IPS DF 6.9 (cell line): ENCODE data around the gene FOXL3.
"Not testable (repeated sequence)": the region's sequence is repeated elsewhere in the genome, so short reads cannot be mapped to it uniquely, and the experiment has no call there.

ENCODE experiments used
- DNase-seq: peaks from one replicate; pipeline ENCODE4 v3.0.0-alpha.2; 2013; ENCODE audit warnings: low read depth, low spot score
- H3K27ac ChIP-seq: one replicate; pipeline ENCODE4 v1.5.1; 2013; ENCODE audit warnings: low read length, control low read depth
- H3K27me3 ChIP-seq: 2 replicates; pipeline ENCODE4 v1.6.1; 2013; ENCODE audit warnings: mild to moderate bottlenecking, low read length; ENCODE audit not compliant: control insufficient read depth, insufficient read depth
- H3K36me3 ChIP-seq: 2 replicates; pipeline ENCODE4 v1.6.1; 2013; ENCODE audit warnings: low read length; ENCODE audit not compliant: control insufficient read depth, insufficient read depth
- H3K4me1 ChIP-seq: 2 replicates; pipeline ENCODE4 v1.6.1; 2013; ENCODE audit warnings: low read length; ENCODE audit not compliant: control insufficient read depth, insufficient read depth
- H3K4me3 ChIP-seq: 2 replicates; pipeline ENCODE4 v1.5.1; 2013; ENCODE audit warnings: mild to moderate bottlenecking, low read length
- H3K9me3 ChIP-seq: 2 replicates; pipeline ENCODE4 v1.6.1; 2013; ENCODE audit warnings: low read length, inconsistent platforms; ENCODE audit not compliant: control insufficient read depth, insufficient read depth
- WGBS: extraction: QIAGEN DNeasy Blood & Tissue Kit; methylation state at CpG from one replicate; pipeline ENCODE4 v1.1.7; 2013; ENCODE audit warnings: mixed read lengths, missing lambda C conversion rate; ENCODE audit not compliant: insufficient read length, insufficient coverage; 5-methylcytosine and 5-hydroxymethylcytosine counted together

Gene FOXL3

GRCh38 chr7:290554-291372 lies 793 bp downstream of the FOXL3 start:
- Histone ChIP-seq H3K4me1 (peaks cover 4% of the 10 kb centered on the region), H3K36me3 (no peaks in the 10 kb centered on the region; the same call in 1 of the 2 replicates), H3K27ac (no peak overlapping the region), H3K27me3 (peaks cover 40% of the 10 kb centered on the region), H3K9me3 (no peaks in the 10 kb centered on the region), H3K4me3 (peak overlapping the region; percentile 18)
- no CpG with 5 or more reads among the region's 102 CpGs for WGBS
- DNase-seq, result no peak

GRCh38 chr7:291373-292092 lies 1.6 kb downstream of the FOXL3 start:
- Histone ChIP-seq H3K27me3 (peaks cover 40% of the 10 kb centered on the region), H3K27ac (no peak overlapping the region), H3K36me3 (no peaks in the 10 kb centered on the region; the same call in 1 of the 2 replicates), H3K9me3 (no peaks in the 10 kb centered on the region), H3K4me1 (peaks cover 4% of the 10 kb centered on the region), H3K4me3 (no peak overlapping the region)
- DNase-seq, result no peak
- no CpG with 5 or more reads among the region's 21 CpGs for WGBS

GRCh38 chr7:292226-292625 lies 2.3 kb downstream of the FOXL3 start:
- Histone ChIP-seq H3K27ac (no peak overlapping the region), H3K4me1 (peaks cover 4% of the 10 kb centered on the region), H3K27me3 (peaks cover 40% of the 10 kb centered on the region), H3K9me3 (no peaks in the 10 kb centered on the region), H3K36me3 (no peaks in the 10 kb centered on the region; the same call in 1 of the 2 replicates), H3K4me3 (no peak overlapping the region)
- no CpG with 5 or more reads among the region's 7 CpGs for WGBS
- DNase-seq, result no peak

GRCh38 chr7:292826-293225 lies 2.9 kb downstream of the FOXL3 start:
- Histone ChIP-seq H3K27ac (no peak overlapping the region), H3K4me3 (no peak overlapping the region), H3K4me1 (peaks cover 4% of the 10 kb centered on the region), H3K36me3 (no peaks in the 10 kb centered on the region; the same call in 1 of the 2 replicates), H3K9me3 (no peaks in the 10 kb centered on the region), H3K27me3 (peaks cover 40% of the 10 kb centered on the region)
- DNase-seq, result no peak
- no CpG with 5 or more reads among the region's 15 CpGs for WGBS

GRCh38 chr7:293681-294439 lies 3.9 kb downstream of the FOXL3 start:
- peaks cover 32% of the 10 kb centered on the region for H3K27me3 ChIP-seq
- no peak overlapping the region for H3K27ac ChIP-seq
- peaks cover 4% of the 10 kb centered on the region for H3K4me1 ChIP-seq
- DNase-seq, result no peak
- H3K4me3 ChIP-seq, result no peak overlapping the region
- WGBS, result no CpG with 5 or more reads among the region's 23 CpGs
- no peaks in the 10 kb centered on the region; the same call in 1 of the 2 replicates for H3K36me3 ChIP-seq
- no peaks in the 10 kb centered on the region for H3K9me3 ChIP-seq

- peaks cover 24% of the 10 kb centered on the region for H3K27me3 ChIP-seq
- no peaks in the 10 kb centered on the region; the same call in 1 of the 2 replicates for H3K36me3 ChIP-seq
- DNase-seq, result no peak
- H3K9me3 ChIP-seq, result no peaks in the 10 kb centered on the region
- no peak overlapping the region for H3K27ac ChIP-seq
- no CpG with 5 or more reads among the region's 25 CpGs for WGBS
- peaks cover 4% of the 10 kb centered on the region for H3K4me1 ChIP-seq
- no peak overlapping the region for H3K4me3 ChIP-seq
Observed at GRCh38 chr7:294440-295154, 4.6 kb downstream of the FOXL3 start.

- WGBS, result no CpG with 5 or more reads among the region's 27 CpGs
- Histone ChIP-seq H3K9me3 (no peaks in the 10 kb centered on the region), H3K27ac (no peak overlapping the region), H3K27me3 (peaks cover 17% of the 10 kb centered on the region), H3K4me1 (peaks cover under 1% of the 10 kb centered on the region), H3K4me3 (no peak overlapping the region), H3K36me3 (no peaks in the 10 kb centered on the region; the same call in 1 of the 2 replicates)
- DNase-seq, result no peak
Observed at GRCh38 chr7:295155-296154, 5.5 kb downstream of the FOXL3 start.

- H3K4me1 ChIP-seq, result no peaks in the 10 kb centered on the region
- peaks cover 8% of the 10 kb centered on the region for H3K27me3 ChIP-seq
- no peak overlapping the region for H3K4me3 ChIP-seq
- H3K36me3 ChIP-seq, result no peaks in the 10 kb centered on the region
- H3K9me3 ChIP-seq, result no peaks in the 10 kb centered on the region
- no peak for DNase-seq
- no CpG with 5 or more reads among the region's 20 CpGs for WGBS
- no peak overlapping the region for H3K27ac ChIP-seq
Observed at GRCh38 chr7:296373-296945, 6.5 kb downstream of the FOXL3 start.

GRCh38 chr7:297141-297540 lies 7.2 kb downstream of the FOXL3 start:
- not testable (repeated sequence) for H3K36me3 ChIP-seq, H3K9me3 ChIP-seq, H3K27me3 ChIP-seq, H3K4me3 ChIP-seq, DNase-seq, H3K27ac ChIP-seq, H3K4me1 ChIP-seq
- no CpG with 5 or more reads among the region's 24 CpGs for WGBS
